HL-60 (cell line): Measurements from ENCODE around the gene GLYR1.

Experiments
- DNase-seq, 2 experiments: peaks; one replicate each; pipeline ENCODE4 v3.0.0-alpha.2; 2010 to 2020; ENCODE audit warnings: low read depth in 1 of 2, low spot score in 1 of 2
- H3K27ac ChIP-seq: fragments of 250-450 bp; sonication (Bioruptor Pico); replicated peaks from 2 replicates; pipeline ENCODE4 v1.5.1; 2020; ENCODE audit warnings: mild to moderate bottlenecking, moderate library complexity
- H3K27me3 ChIP-seq: fragments of 250-450 bp; sonication (Bioruptor Pico); 2 replicates; pipeline ENCODE4 v1.5.1; 2021; ENCODE audit warnings: mild to moderate bottlenecking, moderate library complexity; ENCODE audit not compliant: insufficient read depth, poor library complexity, severe bottlenecking
- H3K4me3 ChIP-seq: replicated peaks from 2 replicates; pipeline ENCODE4 v1.5.1; 2011; ENCODE audit warnings: mild to moderate bottlenecking, control low read depth, low read length; ENCODE audit not compliant: insufficient read depth
- GABPA ChIP-seq: IDR thresholded peaks from 2 replicates; pipeline ENCODE4 v1.6.1; 2012; ENCODE audit warnings: low read depth
- POLR2AphosphoS5 ChIP-seq: IDR thresholded peaks from 2 replicates; pipeline ENCODE4 v1.6.1; 2012; ENCODE audit warnings: low read depth
- SPI1 ChIP-seq: IDR thresholded peaks from 2 replicates; pipeline ENCODE4 v1.6.1; 2012; ENCODE audit warnings: low read depth, mild to moderate bottlenecking, borderline replicate concordance
- TF ChIP-seq, protein P1 (sequence below): IDR thresholded peaks from 2 replicates; pipeline ENCODE4 v1.6.1; 2012; ENCODE audit warnings: low read depth; ENCODE audit not compliant: insufficient replicate concordance
- TF ChIP-seq, protein P2 (sequence below): IDR thresholded peaks from one replicate; pipeline ENCODE4 v1.5.1; 2011; ENCODE audit warnings: low read length, control low read depth, inconsistent platforms; ENCODE audit not compliant: insufficient read depth

GLYR1 gene

DNA sequence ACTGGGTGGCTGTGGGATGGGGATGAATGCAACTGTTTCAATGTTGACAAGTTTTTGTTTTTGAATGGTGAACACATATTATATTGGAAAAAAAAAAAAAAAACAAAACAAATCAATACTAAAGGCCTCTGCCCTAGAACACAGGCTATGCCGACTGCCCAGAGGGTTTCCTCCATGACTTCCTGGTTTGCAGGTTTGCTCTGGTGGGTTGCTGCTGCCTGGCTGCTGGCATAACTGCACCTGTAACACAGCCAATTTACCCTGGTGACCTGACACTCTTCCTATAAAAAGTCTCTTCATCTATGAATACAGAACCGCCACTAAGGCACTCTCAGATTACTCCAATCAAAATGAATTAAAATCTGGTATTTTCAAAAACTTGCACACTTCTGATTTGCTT lies 10.4 kb downstream of the GLYR1 start:
- H3K27me3 ChIP-seq: no peaks in the 10 kb centered on the region
- no peak overlapping the region for H3K4me3 ChIP-seq
- no peak overlapping the region for H3K27ac ChIP-seq
- DNase-seq: no peak
- TF ChIP-seq POLR2AphosphoS5 (no peak), GABPA (no peak), SPI1 (no peak)
- TF ChIP-seq, protein P1, sequence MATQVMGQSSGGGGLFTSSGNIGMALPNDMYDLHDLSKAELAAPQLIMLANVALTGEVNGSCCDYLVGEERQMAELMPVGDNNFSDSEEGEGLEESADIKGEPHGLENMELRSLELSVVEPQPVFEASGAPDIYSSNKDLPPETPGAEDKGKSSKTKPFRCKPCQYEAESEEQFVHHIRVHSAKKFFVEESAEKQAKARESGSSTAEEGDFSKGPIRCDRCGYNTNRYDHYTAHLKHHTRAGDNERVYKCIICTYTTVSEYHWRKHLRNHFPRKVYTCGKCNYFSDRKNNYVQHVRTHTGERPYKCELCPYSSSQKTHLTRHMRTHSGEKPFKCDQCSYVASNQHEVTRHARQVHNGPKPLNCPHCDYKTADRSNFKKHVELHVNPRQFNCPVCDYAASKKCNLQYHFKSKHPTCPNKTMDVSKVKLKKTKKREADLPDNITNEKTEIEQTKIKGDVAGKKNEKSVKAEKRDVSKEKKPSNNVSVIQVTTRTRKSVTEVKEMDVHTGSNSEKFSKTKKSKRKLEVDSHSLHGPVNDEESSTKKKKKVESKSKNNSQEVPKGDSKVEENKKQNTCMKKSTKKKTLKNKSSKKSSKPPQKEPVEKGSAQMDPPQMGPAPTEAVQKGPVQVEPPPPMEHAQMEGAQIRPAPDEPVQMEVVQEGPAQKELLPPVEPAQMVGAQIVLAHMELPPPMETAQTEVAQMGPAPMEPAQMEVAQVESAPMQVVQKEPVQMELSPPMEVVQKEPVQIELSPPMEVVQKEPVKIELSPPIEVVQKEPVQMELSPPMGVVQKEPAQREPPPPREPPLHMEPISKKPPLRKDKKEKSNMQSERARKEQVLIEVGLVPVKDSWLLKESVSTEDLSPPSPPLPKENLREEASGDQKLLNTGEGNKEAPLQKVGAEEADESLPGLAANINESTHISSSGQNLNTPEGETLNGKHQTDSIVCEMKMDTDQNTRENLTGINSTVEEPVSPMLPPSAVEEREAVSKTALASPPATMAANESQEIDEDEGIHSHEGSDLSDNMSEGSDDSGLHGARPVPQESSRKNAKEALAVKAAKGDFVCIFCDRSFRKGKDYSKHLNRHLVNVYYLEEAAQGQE: no peak
- TF ChIP-seq, protein P2, sequence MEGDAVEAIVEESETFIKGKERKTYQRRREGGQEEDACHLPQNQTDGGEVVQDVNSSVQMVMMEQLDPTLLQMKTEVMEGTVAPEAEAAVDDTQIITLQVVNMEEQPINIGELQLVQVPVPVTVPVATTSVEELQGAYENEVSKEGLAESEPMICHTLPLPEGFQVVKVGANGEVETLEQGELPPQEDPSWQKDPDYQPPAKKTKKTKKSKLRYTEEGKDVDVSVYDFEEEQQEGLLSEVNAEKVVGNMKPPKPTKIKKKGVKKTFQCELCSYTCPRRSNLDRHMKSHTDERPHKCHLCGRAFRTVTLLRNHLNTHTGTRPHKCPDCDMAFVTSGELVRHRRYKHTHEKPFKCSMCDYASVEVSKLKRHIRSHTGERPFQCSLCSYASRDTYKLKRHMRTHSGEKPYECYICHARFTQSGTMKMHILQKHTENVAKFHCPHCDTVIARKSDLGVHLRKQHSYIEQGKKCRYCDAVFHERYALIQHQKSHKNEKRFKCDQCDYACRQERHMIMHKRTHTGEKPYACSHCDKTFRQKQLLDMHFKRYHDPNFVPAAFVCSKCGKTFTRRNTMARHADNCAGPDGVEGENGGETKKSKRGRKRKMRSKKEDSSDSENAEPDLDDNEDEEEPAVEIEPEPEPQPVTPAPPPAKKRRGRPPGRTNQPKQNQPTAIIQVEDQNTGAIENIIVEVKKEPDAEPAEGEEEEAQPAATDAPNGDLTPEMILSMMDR: no peak

DNA sequence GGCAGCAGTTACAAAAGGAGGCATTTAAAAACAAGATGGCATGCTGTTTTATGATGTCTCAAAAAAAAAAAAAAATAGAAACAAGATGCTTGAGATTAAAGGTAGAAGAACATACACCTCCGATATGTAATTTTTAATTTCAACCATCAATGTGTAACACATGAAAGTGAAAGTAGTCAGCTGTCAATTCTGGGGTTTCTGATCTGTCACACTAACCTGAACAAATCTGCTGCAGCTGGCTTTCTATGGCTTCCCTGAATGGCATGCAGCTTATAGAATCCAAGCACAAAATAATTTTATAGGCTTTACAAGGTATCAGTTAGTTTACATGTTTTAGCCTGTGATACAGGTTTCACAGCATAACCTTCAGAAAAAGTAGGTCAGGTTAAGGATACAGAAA lies 13.5 kb downstream of the GLYR1 start:
- Histone ChIP-seq H3K27ac (no peak overlapping the region), H3K27me3 (no peaks in the 10 kb centered on the region), H3K4me3 (no peak overlapping the region)
- TF ChIP-seq, protein P1: no peak
- TF ChIP-seq, protein P2: no peak
- TF ChIP-seq GABPA: no peak
- TF ChIP-seq POLR2AphosphoS5: no peak
- no peak for TF ChIP-seq SPI1
- DNase-seq: no peak

DNA sequence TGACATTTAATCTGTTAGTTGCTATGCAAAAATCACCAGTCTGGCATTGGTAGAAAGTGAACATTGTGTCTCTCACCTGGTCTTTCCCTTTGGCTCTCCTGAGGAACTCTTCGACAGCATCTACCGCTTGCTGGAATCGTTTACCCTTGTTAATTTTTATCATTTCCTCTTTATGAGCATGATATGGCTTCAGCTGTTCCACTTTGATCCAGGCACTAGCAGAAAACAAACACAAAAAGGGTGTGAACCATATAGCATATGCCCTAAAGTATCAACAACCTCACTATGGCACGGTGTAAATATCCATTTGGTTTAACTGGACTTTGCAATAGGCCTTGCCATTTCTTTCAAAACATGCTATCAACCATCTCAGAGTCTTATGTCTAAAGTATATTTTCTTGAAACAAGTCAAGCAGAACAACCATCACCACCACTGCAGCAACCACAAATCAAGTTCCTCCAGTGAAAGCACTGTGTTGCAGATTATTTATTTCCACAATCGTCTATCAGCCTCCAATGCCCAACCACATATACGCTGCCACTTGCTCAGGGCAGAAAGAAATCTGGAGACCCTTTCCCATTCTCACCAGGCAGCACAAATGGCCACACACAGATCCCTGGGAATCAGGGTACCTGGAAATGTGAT lies 14.3 kb downstream of the GLYR1 start:
- H3K27me3 ChIP-seq: no peaks in the 10 kb centered on the region
- no peak overlapping the region for H3K27ac ChIP-seq
- H3K4me3 ChIP-seq: no peak overlapping the region
- TF ChIP-seq, protein P1: no peak
- TF ChIP-seq, protein P2: no peak
- TF ChIP-seq POLR2AphosphoS5 (no peak), GABPA (no peak), SPI1 (no peak)
- no peak for DNase-seq
